ENCODE measurements around the gene RASA4. TPM values are rescaled to one million over a fixed set of nuclear protein-coding genes. Genes with fewer than 3 reads are reported as not detected.
"Not testable (repeated sequence)": the region's sequence is repeated elsewhere in the genome, so short reads cannot be mapped to it uniquely, and the experiment has no call there.

RASA4 gene
- total RNA-seq, 1 donor from 2014 or later, result 16.6 TPM

GRCh38 chr7:102572261-102573239, 44.0 kb downstream of the RASA4 start, which contains the start of gene POLR2J3:
Gene POLR2J3, minus strand, starts transcription at chr7:102572583. Its CDS starts 62 bp downstream, at chr7:102572521.
- peak; percentile 98 for DNase-seq
- peak; percentile 97 for ATAC-seq (ENCODE audit: poor library complexity)
- intact Hi-C loops (cut with DNase I), result not testable (repeated sequence)

- intact Hi-C loops (cut with DNase I); ATAC-seq (ENCODE audit: poor library complexity); DNase-seq: not testable (repeated sequence)
Measured at GRCh38 chr7:102568620-102569019, 47.9 kb downstream of the RASA4 start.

GRCh38 chr7:102550808-102551422, 65.6 kb downstream of the RASA4 start, which contains the start of gene SPDYE2:
Gene SPDYE2, plus strand, starts transcription at chr7:102551226. Its CDS starts 2,030 bp downstream, at chr7:102553256.
- DNase-seq; intact Hi-C loops (cut with DNase I): not testable (repeated sequence)
- ATAC-seq (ENCODE audit: poor library complexity), result peak; percentile 25

- intact Hi-C loops (cut with DNase I); ATAC-seq (ENCODE audit: poor library complexity); DNase-seq: not testable (repeated sequence)
Measured at GRCh38 chr7:102546353-102546752, 70.2 kb downstream of the RASA4 start.

- DNase-seq; intact Hi-C loops (cut with DNase I); ATAC-seq (ENCODE audit: poor library complexity): not testable (repeated sequence)
Measured at GRCh38 chr7:102545288-102545687, 71.3 kb downstream of the RASA4 start.

DNA sequence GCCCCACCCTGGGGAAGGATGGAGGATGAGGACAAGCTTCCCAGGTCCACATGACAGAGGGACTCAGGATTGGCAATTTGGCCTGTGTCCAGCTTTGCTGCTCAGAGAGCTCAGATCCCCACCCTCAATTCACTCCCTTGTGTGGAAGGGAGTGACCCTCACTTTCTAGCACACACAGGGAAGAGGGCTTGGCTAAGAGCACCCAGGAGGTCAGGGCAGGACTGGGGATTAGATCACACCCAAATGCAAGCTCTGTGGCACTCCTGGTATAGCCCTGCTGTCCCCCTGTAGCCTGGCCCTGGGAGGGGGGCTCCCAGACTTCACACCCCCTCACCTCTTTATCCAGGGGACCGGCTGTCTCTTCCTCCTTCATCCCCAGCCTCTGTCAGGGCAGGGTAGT, 72.2 kb downstream of the RASA4 start:
- ATAC-seq (ENCODE audit: poor library complexity); intact Hi-C loops (cut with DNase I); DNase-seq: not testable (repeated sequence)

DNA sequence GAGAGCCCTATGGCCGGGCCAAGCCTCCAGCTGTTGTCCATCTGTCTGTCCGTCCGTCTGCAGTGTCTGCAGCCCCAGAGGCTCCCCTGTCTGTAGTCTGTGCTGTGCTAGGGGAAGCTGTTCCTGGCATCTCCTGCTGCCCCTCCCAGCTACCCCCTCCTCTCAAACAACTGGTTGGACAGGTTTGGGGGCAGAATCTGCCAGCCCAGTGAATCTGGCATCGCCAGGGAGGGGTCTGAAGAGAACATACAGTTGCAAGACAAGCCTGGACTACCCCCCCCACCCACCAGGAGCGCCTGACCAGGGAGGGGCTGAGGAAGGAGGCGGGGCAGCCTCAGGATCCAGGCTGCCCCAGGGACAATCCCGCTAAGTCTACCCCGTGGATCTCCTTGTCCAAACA, 73.0 kb downstream of the RASA4 start, which contains the start of gene UPK3BL2:
Gene UPK3BL2 (minus strand): TSS at position 101 of the 400 bp plus-strand sequence. CDS start 60 bp downstream, at position 41.
- peak; percentile 27 for ATAC-seq (ENCODE audit: poor library complexity)
- DNase-seq; intact Hi-C loops (cut with DNase I): not testable (repeated sequence)

DNA sequence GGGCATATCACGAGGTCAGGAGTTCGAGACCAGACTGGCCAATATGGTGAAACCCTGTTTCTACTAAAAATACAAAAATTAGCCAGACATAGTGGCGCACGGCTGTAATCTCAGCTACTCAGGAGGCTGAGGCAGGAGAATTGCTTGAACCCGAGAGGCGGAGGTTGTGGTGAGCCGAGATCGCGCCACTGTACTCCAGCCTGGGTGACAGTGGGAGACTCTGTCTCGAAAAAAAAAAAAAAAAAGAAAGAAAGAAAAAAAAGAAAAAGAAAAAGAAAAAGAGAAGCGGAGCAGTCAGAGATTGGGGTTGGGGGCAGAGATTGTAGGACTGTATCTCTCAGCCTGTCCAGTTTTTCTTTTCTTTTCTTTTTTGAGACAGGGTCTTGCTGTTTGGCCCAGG, 73.8 kb downstream of the RASA4 start:
- ATAC-seq (ENCODE audit: poor library complexity); intact Hi-C loops (cut with DNase I): not testable (repeated sequence)
- DNase-seq, result peak; percentile 38

DNA sequence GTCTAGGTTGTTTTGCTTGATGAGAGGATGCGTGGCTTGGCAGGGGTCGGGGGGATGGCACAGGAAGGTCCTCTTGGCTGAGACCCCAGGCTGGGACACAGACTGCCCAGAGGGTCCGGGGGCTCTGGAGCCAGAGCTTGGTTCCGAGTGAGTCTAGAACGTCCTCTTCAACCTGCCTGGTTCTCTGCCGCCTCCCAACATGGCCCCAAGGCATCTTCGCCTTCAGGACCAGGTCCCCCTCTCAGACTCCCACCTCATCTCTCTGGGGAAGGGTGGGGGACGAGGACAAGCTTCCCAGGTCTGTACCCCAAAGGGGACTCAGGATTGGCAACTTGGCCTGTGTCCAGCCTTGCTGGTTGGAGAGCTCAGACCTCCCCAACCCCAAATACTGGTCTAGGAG, 74.5 kb downstream of the RASA4 start:
- intact Hi-C loops (cut with DNase I), result not testable (repeated sequence)
- peak; percentile 22 for DNase-seq
- ATAC-seq (ENCODE audit: poor library complexity), result peak; percentile 2

DNA sequence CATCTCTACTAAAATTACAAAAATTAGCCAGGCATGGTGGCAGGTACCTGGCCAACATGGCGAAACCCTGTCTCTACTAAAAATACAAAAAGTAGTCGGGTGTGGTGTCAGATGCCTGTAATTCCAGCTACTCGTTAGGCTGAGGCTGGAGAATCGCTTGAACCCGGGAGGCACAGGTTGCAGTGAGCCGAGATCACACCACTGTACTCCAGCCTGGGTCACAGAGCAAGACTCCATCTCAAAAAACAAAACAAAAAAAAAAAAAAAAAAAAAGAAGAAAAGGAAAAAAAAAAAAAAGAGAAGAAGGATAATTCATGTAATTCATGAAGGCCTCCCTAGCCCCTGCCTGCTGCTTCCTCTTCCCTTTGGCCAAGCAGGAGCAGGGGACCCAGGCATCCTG, 76.0 kb downstream of the RASA4 start:
- intact Hi-C loops (cut with DNase I); DNase-seq; ATAC-seq (ENCODE audit: poor library complexity): not testable (repeated sequence)

DNA sequence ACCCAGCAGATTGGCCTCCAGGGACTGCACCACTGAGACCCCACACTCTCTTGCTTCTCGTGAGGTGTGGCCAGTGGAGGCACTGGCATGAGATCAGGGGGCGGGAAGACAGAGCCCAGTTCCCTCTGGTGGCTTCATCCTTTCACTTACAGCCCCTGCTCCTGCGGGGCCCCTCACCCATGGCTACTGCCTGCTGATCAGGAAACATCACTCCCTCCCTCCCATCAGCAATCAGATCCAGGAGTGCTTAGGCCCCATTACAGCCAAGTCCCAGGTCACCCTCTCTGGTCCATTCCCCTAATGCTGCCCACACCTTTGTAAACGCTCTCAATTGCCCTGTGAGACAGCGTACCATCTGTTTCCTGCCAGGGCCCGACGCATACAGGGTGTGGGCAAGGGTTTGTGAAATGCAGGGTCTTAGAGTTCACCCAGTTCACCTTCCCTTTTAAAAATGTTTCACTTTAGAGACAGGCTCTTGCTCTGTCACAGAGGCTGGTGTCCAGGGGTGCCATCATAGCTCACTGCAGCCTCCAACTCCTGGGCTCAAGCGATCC, 81.4 kb downstream of the RASA4 start:
- ATAC-seq (ENCODE audit: poor library complexity); intact Hi-C loops (cut with DNase I); DNase-seq: not testable (repeated sequence)

DNA sequence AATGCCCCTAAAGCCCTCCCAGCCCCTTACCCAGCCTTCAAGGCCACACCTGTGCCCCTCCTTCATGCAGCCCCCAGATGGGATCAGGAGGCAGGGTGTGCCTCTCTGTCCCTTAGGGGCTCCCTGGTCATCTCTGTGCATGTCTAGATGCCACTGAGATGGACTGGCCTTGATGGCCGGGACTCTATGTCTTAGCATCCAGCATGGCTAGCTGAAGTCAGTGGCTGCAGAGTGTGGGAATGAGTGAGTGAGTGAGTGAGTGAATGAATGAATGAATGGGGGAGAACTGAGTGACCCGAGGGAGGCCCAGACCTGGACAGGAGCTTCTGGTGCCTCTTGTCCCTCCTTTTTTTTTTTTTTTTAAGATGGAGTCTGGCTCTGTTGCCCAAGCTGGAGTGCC, 84.4 kb downstream of the RASA4 start:
- intact Hi-C loops (cut with DNase I); ATAC-seq (ENCODE audit: poor library complexity); DNase-seq: not testable (repeated sequence)

- not testable (repeated sequence) for ATAC-seq (ENCODE audit: poor library complexity)
- DNase-seq, result peak; percentile 42
Measured at GRCh38 chr7:102531583-102531982, 85.0 kb downstream of the RASA4 start.

GRCh38 chr7:102527822-102528793, 88.4 kb downstream of the RASA4 start:
- DNase-seq; intact Hi-C loops (cut with DNase I): not testable (repeated sequence)
- ATAC-seq (ENCODE audit: poor library complexity), result peak; percentile 8

More at GRCh38 chr7:102531583-102531982, 85.0 kb downstream of the RASA4 start:
- intact Hi-C loops (cut with DNase I), result not testable (repeated sequence)

DNA sequence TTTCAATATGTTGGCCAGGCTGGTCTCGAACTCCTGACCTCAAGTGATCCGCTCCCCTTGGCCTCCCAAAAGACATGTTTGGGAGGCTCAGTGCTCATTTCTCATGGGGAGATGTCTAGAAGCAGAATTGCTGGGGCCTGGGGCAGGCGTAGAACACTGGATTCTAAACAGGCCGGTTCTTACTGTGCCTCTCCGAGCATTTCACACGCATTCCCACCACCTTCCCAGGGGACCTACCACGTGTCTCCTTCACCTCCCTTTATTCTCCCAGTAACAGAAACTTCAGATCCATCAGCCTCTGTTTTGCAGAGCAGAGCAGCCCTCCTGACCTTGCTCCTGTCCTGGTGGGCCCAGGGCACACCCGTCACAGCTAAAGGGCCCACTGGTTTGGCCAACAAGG, 89.4 kb downstream of the RASA4 start:
- intact Hi-C loops (cut with DNase I); DNase-seq: not testable (repeated sequence)
- peak; percentile 42 for ATAC-seq (ENCODE audit: poor library complexity)

DNA sequence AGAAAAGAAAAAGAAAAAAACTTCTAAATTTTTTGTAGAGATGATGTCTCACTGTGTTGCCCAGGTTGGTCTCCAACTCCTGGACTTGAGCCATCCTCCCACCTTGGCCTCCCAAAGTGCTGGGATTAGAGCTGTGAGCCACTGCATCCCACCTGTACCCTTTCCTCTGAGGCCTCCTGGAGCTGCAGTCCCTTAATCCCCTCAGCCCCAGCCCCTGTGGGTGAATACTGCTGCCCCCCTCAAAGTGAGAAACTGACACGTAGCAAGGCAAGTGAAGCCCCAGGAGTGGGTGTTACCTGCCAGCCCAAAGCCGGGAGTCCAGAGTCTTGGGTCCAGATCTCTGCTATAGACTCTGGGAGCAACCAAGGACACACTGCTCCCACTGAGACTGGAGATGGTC, 91.8 kb downstream of the RASA4 start:
- intact Hi-C loops (cut with DNase I), result not testable (repeated sequence)
- ATAC-seq (ENCODE audit: poor library complexity) (peak; percentile 3), DNase-seq (peak; percentile 17)

All from Right ventricle myocardium superior (tissue), 1 donor.